Brain pericyte (primary cell): ENCODE measurements around the gene INPP5D.
"Not testable (repeated sequence)": the region's sequence is repeated elsewhere in the genome, so short reads cannot be mapped to it uniquely, and the experiment has no call there.

Experiments used
- DNase-seq: peaks from one replicate; pipeline ENCODE4 v3.0.0-alpha.2; 2012; ENCODE audit warnings: low read depth, low spot score

Gene INPP5D

DNA sequence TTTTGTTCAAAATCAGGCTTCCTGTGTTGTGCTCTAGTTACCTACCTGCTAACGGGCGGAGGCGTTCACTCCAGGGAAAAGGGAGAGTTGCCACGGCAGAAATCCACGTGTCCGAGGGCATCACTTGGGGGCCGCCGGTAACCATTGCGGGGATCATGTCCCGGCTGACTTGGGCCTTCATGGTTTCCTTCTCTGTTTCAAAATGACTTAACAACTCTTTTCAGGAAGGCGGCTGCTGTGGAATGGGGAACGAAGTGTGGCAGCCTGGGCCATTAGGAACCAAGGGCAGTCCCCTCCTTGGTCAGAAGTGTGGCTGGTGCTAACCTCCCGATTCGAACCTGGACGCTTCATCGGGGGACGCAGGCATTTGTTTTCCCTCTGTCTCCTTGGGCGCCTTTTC, 56.8 kb downstream of the INPP5D start:
- DNase-seq, result no peak

- no peak for DNase-seq
Observed at GRCh38 chr2:233117351-233117750, 57.2 kb downstream of the INPP5D start.

- no peak for DNase-seq
Observed at GRCh38 chr2:233117811-233118647, 57.9 kb downstream of the INPP5D start.

- no peak for DNase-seq
Observed at GRCh38 chr2:233118648-233119000, 58.5 kb downstream of the INPP5D start.

- DNase-seq, result no peak
Observed at GRCh38 chr2:233119123-233119522, 59.0 kb downstream of the INPP5D start.

GRCh38 chr2:233119806-233120205, 59.7 kb downstream of the INPP5D start:
- DNase-seq, result no peak

DNA sequence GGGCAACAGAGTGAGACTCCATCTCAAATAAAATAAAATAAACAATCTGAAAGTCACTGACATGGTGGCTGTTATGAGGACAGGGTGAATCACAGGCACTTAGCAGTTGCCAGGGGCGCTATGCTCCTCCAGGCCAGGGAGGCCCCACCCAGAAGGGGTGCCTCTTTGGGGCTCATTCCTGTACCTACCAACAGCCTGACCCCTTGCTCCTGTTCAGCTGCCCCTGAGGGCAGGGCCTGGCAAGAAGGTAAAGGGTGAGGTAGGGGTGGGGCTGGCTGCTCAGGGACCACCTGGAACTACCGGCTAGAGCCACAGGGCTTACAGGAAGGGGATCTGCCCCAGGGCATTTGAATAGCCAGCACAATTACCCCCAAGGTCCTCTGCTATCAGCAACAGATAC, 60.3 kb downstream of the INPP5D start:
- no peak for DNase-seq

GRCh38 chr2:233121856-233122255, 61.7 kb downstream of the INPP5D start:
- DNase-seq, result no peak

DNA sequence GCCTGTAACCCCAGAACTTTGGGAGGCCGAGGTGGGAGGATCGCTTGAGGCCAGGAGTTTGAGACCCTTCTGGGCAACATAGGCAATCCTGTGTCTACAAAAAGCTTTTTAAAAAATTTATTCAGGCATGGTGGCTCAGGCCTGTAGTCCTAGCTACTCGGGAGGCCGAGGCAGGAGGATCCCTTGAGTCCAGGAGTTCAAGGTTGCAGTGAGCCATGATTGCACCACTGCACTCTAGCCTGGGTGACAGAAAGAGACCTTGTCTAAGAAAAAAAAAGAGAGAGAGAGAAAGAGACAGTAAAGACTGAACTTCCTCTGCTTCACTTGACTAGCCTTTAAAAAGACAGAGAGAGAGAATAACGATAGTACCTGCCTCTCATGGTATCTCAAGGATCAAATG, 62.4 kb downstream of the INPP5D start:
- no peak for DNase-seq

GRCh38 chr2:233123576-233123975, 63.4 kb downstream of the INPP5D start:
- not testable (repeated sequence) for DNase-seq

DNA sequence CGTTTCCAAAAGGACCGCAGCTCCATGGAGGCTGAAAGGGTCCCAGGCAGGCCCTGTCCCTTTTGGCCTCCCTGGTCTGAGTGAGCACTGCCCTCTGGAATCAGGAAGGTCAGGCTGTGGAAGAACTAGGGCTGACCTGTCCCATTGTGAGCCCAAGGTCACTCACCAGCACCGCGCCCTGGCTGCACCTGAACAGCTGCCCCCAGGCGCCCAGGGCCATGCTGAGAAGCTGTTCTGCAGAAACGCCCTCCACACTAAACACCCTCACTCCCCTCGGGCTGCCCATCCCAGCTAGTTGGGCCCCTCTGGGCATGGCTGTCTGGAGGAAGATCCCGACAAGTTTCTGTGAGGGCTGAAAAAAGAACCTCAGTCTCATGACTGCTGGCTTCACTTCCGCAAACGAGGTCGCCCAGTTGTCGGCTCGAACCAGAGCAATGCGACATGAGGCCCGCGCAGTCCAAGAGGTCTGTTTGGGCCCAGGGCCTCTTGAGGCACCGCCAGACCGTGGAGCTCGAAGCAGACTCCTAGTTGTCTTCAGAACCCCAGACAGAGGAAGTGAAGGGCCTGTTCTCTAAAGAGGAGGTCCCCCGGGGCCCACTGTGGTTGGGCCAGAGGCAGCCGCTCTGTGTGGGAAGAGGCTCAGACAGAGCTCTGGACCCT, 64.4 kb downstream of the INPP5D start:
- no peak for DNase-seq

DNA sequence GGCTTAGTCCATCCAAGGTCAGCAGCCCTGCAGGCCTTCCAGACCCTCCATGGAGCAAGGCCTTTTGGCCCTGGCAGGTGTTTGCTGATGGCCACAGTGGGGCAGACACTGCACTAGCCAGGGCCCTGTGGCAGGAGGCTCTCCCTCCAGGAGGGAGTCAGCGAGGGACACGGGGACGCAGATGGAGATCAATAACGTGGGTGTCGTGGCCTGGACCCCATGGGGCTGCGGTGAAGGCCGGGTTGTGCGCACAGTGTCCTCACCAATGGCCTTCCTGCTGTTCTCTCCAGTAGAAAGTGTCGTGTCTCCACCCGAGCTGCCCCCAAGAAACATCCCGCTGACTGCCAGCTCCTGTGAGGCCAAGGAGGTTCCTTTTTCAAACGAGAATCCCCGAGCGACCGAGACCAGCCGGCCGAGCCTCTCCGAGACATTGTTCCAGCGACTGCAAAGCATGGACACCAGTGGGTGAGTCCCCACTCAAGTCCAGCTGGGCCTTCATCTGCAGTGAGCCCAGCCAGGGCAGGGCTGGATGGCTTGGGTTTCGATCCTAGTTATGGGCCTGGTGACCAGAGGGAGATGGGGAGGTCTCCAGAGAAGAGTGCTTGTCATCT, 65.4 kb downstream of the INPP5D start:
- DNase-seq, result no peak

DNA sequence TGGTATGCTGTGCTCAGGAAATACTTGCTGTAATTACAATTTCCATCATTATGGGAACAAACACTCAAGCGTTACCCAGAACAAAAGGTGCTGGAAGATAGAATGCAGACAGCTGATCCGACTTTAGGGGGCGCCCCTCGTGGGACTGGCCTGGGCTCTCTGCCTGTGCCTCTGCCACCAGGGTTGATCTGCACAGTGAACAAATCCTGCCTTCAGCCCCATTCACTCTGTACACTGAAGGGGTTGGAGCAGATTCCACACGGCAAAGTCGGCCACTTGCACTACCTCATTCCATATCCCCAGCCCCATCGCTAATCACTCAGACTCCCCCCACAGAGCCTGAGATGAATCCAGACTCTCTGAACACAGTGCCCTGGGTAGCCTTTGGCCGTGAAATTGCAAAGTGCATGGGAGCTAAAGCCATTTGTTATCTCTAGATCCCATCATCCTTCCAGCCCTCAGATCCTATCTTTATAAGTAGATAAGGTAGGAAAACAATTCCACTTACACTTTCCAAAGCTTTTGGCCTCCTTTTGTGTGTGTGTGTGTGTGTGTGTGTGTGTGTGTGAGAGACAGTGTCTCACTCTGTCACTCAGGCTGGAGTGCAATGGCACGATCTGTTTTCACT, 69.3 kb downstream of the INPP5D start:
- DNase-seq, result no peak

GRCh38 chr2:233130024-233130423, 69.9 kb downstream of the INPP5D start:
- DNase-seq, result no peak

GRCh38 chr2:233130481-233131020, 70.4 kb downstream of the INPP5D start:
- no peak for DNase-seq

DNA sequence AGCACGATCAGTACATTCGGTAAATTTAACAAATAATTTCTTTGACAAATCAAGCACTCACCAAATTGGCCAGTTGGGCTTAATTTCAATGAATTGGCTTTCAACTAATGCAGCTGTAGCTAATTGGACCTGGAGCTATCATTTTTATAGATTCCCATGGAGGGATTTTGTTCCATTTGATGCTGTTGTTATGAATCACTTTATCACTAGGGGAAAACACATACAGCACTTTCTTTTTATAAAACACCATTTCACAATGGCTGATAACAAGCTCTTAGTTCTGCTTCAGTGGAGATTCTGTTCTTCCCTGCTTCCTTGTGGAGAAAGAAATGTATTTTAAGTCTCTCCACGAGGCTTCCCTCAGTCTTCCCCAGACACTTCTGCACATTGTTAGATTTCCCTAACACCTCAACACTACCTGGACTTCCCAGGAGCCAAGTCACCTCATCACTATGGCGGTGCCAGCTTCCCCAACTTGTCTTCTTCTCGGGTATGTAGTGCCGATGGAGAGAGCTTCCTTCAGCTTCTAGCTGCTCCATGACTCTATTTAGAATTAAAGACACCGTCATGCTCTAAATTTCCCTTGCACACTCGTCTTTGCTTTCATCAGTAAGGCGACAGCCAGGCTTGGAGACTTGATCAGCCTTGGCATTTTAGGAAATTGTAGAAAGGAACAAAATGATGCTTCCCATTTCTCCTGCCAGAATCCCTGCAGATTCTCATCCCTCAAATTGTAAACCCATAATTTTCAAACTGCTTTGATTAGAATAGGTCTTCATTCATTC, 72.0 kb downstream of the INPP5D start:
- no peak for DNase-seq

DNA sequence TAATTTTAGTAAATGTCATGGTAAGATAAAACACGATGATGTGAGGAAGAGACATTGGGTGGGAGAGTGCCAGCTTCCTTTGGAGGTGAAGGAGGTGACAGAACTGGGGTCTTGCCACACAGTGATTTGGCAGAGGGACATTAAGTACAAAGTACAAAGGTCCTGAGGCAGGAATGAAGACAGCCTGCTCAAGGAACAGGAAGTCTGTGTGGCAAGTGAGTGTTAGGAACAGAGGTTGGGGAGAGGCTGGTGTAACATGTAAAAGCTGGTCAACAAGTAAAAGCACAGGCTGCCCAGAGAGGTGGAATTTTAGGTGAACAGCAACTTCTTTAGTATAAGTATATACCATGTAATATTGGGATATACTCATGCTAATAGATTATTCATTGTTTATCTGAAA, 73.1 kb downstream of the INPP5D start:
- no peak for DNase-seq

GRCh38 chr2:233135421-233135820, 75.3 kb downstream of the INPP5D start:
- no peak for DNase-seq

- no peak for DNase-seq
Observed at GRCh38 chr2:233137040-233137439, 76.9 kb downstream of the INPP5D start.

DNA sequence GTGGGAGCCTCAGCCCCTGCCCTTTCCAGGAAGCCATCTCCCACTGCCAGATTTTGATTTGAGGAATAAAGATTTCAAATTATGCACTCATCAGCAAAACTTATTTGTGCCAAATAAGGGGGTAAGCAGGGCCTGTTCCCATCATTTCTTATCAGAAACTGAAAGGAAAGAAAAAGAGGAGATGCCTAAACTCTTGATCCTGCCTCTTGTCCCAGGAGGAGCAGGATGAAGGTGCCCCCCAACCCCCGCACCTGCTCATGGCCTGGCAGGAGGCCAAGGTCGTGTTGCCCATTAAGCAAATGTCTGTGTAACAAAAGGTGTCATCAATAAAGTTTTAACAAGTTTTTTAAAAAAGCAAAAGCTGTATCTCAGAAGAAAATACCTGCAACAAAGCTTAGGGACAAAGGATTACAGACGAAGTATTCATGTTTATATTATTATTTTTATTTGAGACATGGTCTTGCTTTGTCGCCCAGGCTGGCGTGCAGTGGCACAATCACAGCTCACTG, 80.0 kb downstream of the INPP5D start:
- DNase-seq, result no peak

- DNase-seq, result no peak
Observed at GRCh38 chr2:233140978-233141377, 80.8 kb downstream of the INPP5D start.
